Breast epithelium (tissue), 4 donors: ENCODE measurements around the gene PANK2. TPM values are rescaled to one million over a fixed set of nuclear protein-coding genes. Genes with fewer than 3 reads are reported as not detected.

ENCODE experiments used
- DNase-seq, 2 donors: peaks; one replicate each; pipeline ENCODE4 v3.0.0-alpha.2; 2019; ENCODE audit warnings: low spot score in 2 of 2
- H3K27ac ChIP-seq, 2 donors: fragments of 200-600 bp; sonication (generic) in 1 of 2; one replicate each; pipeline ENCODE4 v1.5.1; 2016 to 2019; ENCODE audit warnings: mild to moderate bottlenecking in 1 of 2
- H3K27me3 ChIP-seq, 2 donors: fragments of 200-600 bp; sonication (generic) in 1 of 2; one replicate each; pipeline versions ENCODE4 v1.5.1 to v1.6.0; 2017 to 2019; ENCODE audit warnings: control low read depth in 1 of 2, mild to moderate bottlenecking in 1 of 2
- H3K36me3 ChIP-seq: fragments of 200-600 bp; one replicate; pipeline ENCODE4 v1.5.1; 2019
- H3K4me1 ChIP-seq, 2 donors: fragments of 200-600 bp; sonication (generic); one replicate each; pipeline ENCODE4 v1.5.1; 2016 to 2019; ENCODE audit warnings: control low read depth in 1 of 2
- H3K4me3 ChIP-seq, 3 donors: fragments of 200-600 bp; sonication (generic); 1 replicate in 2 of 3; 2 replicates in 1 of 3; pipeline ENCODE4 v1.5.1; 2016 to 2019; ENCODE audit warnings: mild to moderate bottlenecking in 3 of 3, moderate library complexity in 2 of 3
- H3K9me3 ChIP-seq, 2 donors: fragments of 200-600 bp; sonication (generic) in 1 of 2; one replicate each; pipeline ENCODE4 v1.5.1; 2016 to 2019; ENCODE audit warnings: control low read depth in 1 of 2
- CTCF ChIP-seq, 3 donors: fragments of 450-650 bp; IDR thresholded peaks; one replicate each; pipeline ENCODE4 v1.5.1; 2016 to 2017; ENCODE audit warnings: antibody characterized with exemption in 3 of 3, mild to moderate bottlenecking in 3 of 3, moderate library complexity in 3 of 3
- POLR2A ChIP-seq: fragments of 450-650 bp; IDR thresholded peaks from one replicate; pipeline ENCODE4 v1.6.1; 2016; ENCODE audit warnings: antibody characterized with exemption, mild to moderate bottlenecking, moderate library complexity
- POLR2AphosphoS5 ChIP-seq, 3 donors: sonication (generic); formaldehyde crosslinking; IDR thresholded peaks; one replicate each; pipeline ENCODE4 v1.6.1; 2017; ENCODE audit warnings: antibody characterized with exemption in 3 of 3
- intact Hi-C: fragments of 100-400 bp; cut with DNase I; formaldehyde crosslinking; loops from one replicate; pipeline ENCODE4 v1.15.1; 2023; ENCODE audit warnings: low total_unique reads
- total RNA-seq, 3 donors: library from RNA; depleted of rRNA; stranded (reverse); fragments of >200 nt; gene quantifications; one replicate each; pipeline ENCODE4 v1.1.0, GENCODE V29; 2016

PANK2 gene
- total RNA-seq, 3 donors from 2014 or later, result 38.2 to 40.1 (median 38.7) TPM

DNA sequence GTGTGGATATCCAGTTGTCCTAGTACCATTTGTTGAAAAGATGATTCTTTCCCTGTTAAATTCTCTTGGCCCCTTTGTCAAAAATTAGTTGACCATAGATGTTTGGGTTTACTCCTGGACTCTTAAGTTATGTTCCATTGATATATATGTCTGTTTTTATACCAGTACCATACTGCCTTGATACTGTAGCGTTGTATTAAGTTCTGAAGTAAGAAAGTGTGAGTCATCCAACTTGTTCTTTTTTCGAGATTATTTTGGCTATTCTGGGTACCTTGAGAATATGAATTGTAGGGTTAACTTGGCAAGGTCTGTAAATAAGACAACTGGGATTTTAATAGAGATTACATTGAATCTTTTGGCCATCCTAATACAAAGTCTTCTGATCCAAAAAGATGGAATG, 26.5 kb downstream of the PANK2 start:
- DNase-seq, result no peak
- intact Hi-C loops, result no loop called here

DNA sequence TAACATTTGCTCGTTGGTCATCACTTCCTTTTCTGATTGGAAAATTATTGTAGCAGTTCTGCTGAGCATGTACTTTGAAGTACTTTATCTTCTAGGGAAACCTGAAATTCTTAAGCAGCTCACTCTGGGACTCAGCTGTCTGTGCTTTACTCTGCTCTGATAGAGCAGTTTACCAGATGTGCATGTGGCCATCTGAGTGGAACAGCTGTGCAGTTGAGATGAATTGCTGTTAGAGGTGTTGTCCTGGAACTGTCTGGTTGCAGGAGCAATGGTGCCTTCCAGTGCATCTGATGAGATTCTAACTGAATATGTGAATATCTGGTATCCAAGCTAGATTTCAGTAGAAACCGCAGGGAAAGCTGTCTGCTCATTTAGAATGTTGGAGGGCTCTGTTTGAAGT, 27.2 kb downstream of the PANK2 start:
- no peak overlapping the region for H3K4me3 ChIP-seq
- H3K27ac ChIP-seq, result no peak overlapping the region
- intact Hi-C loops, result no loop called here
- H3K36me3 ChIP-seq, result no peaks in the 10 kb centered on the region
- no peaks in the 10 kb centered on the region for H3K27me3 ChIP-seq
- DNase-seq, result no peak
- TF ChIP-seq CTCF (IDR thresholded peaks at IDR 0.05) (no peak), POLR2A (no peak), POLR2AphosphoS5 (IDR thresholded peaks at IDR 0.05) (no peak)
- H3K9me3 ChIP-seq, result no peaks in the 10 kb centered on the region
- H3K4me1 ChIP-seq, result no peaks in the 10 kb centered on the region

More for the DNA sequence above, 26.5 kb downstream of the PANK2 start:
- Histone ChIP-seq H3K4me3 (no peak overlapping the region), H3K27me3 (no peaks in the 10 kb centered on the region), H3K36me3 (no peaks in the 10 kb centered on the region), H3K27ac (no peak overlapping the region), H3K9me3 (no peaks in the 10 kb centered on the region), H3K4me1 (no peaks in the 10 kb centered on the region)
- TF ChIP-seq POLR2A (no peak), POLR2AphosphoS5 (IDR thresholded peaks at IDR 0.05) (no peak)

GRCh38 chr20:3919352-3919751, 30.2 kb downstream of the PANK2 start:
- no peak overlapping the region for H3K27ac ChIP-seq
- DNase-seq, result no peak
- H3K27me3 ChIP-seq, result no peaks in the 10 kb centered on the region
- intact Hi-C loops, result no loop called here
- H3K9me3 ChIP-seq, result no peaks in the 10 kb centered on the region
- no peak overlapping the region for H3K4me3 ChIP-seq
- H3K4me1 ChIP-seq, result no peaks in the 10 kb centered on the region
- H3K36me3 ChIP-seq, result no peaks in the 10 kb centered on the region
- TF ChIP-seq POLR2AphosphoS5 (IDR thresholded peaks at IDR 0.05) (no peak), POLR2A (no peak), CTCF (IDR thresholded peaks at IDR 0.05) (no peak)

GRCh38 chr20:3922223-3922982, 33.2 kb downstream of the PANK2 start:
- H3K27me3 ChIP-seq, result no peaks in the 10 kb centered on the region
- no peaks in the 10 kb centered on the region for H3K4me1 ChIP-seq
- no peaks in the 10 kb centered on the region for H3K9me3 ChIP-seq
- TF ChIP-seq POLR2AphosphoS5 (IDR thresholded peaks at IDR 0.05), result no peak
- TF ChIP-seq CTCF (IDR thresholded peaks at IDR 0.05), result no peak
- no peak for TF ChIP-seq POLR2A
- no peaks in the 10 kb centered on the region for H3K36me3 ChIP-seq
- no peak for DNase-seq
- H3K27ac ChIP-seq, result peak overlapping the region in 1 of 2 donors; percentile 9
- intact Hi-C loops, result no loop called here
- H3K4me3 ChIP-seq, result no peak overlapping the region

- Histone ChIP-seq H3K4me3 (no peak overlapping the region), H3K4me1 (no peaks in the 10 kb centered on the region), H3K27me3 (no peaks in the 10 kb centered on the region), H3K36me3 (no peaks in the 10 kb centered on the region), H3K9me3 (no peaks in the 10 kb centered on the region), H3K27ac (no peak overlapping the region)
- intact Hi-C loops, result no loop called here
- TF ChIP-seq POLR2AphosphoS5 (IDR thresholded peaks at IDR 0.05) (no peak), CTCF (IDR thresholded peaks at IDR 0.05) (no peak), POLR2A (no peak)
- DNase-seq, result no peak
These were observed 33.8 kb downstream of the PANK2 start for GRCh38 chr20:3922983-3923339.
